Measurements from ENCODE around the gene KLHDC8A.

Gene KLHDC8A

GRCh38 chr1:205337481-205337880, 19.2 kb downstream of the KLHDC8A start:
- no peaks in the 10 kb centered on the region for H4K20me1 ChIP-seq (ENCODE audit: insufficient read depth, low read length)
- no peaks in the 10 kb centered on the region for H3K9me3 ChIP-seq (ENCODE audit: insufficient read depth, low read length)
- H3K9ac ChIP-seq (ENCODE audit: low read length) = no peak overlapping the region
- H3K79me2 ChIP-seq (ENCODE audit: low read length) = no peaks in the 10 kb centered on the region
- H2AFZ ChIP-seq (ENCODE audit: low read depth, low read length) = no peak overlapping the region
- peaks cover 25% of the 10 kb centered on the region for H3K4me1 ChIP-seq (ENCODE audit: low read length)
- no peak overlapping the region for H3K4me3 ChIP-seq (ENCODE audit: low read length)
- H3K36me3 ChIP-seq (replicated peaks; ENCODE audit: low read depth, low read length) = no peaks in the 10 kb centered on the region
- TF ChIP-seq CTCF (IDR thresholded peaks at IDR 0.05; ENCODE audit: low read depth, low read length) = no peak
- no peak for TF ChIP-seq EZH2phosphoT487 (IDR thresholded peaks at IDR 0.05; ENCODE audit: low read depth)
- H3K4me2 ChIP-seq (ENCODE audit: low read length) = no peak overlapping the region
- no peak overlapping the region for H3K27ac ChIP-seq (ENCODE audit: low read length)
- peaks cover 53% of the 10 kb centered on the region for H3K27me3 ChIP-seq (ENCODE audit: low read depth, low read length)

GRCh38 chr1:205335692-205336091, 21.0 kb downstream of the KLHDC8A start:
- H3K9ac ChIP-seq (ENCODE audit: low read length) = no peak overlapping the region
- H3K79me2 ChIP-seq (ENCODE audit: low read length) = no peaks in the 10 kb centered on the region
- no peaks in the 10 kb centered on the region for H3K36me3 ChIP-seq (replicated peaks; ENCODE audit: low read depth, low read length)
- TF ChIP-seq CTCF (IDR thresholded peaks at IDR 0.05; ENCODE audit: low read depth, low read length) = peak; percentile 100
- TF ChIP-seq EZH2phosphoT487 (IDR thresholded peaks at IDR 0.05; ENCODE audit: low read depth) = no peak
- no peaks in the 10 kb centered on the region for H3K9me3 ChIP-seq (ENCODE audit: insufficient read depth, low read length)
- H4K20me1 ChIP-seq (ENCODE audit: insufficient read depth, low read length) = no peaks in the 10 kb centered on the region
- H3K27me3 ChIP-seq (ENCODE audit: low read depth, low read length) = peaks cover 62% of the 10 kb centered on the region
- no peak overlapping the region for H2AFZ ChIP-seq (ENCODE audit: low read depth, low read length)
- H3K4me2 ChIP-seq (ENCODE audit: low read length) = no peak overlapping the region
- no peak overlapping the region for H3K4me3 ChIP-seq (ENCODE audit: low read length)
- H3K27ac ChIP-seq (ENCODE audit: low read length) = no peak overlapping the region
- H3K4me1 ChIP-seq (ENCODE audit: low read length) = peaks cover 21% of the 10 kb centered on the region

GRCh38 chr1:205332015-205332791, 24.5 kb downstream of the KLHDC8A start:
- H3K36me3 ChIP-seq (replicated peaks; ENCODE audit: low read depth, low read length) = no peaks in the 10 kb centered on the region
- no peaks in the 10 kb centered on the region for H3K9me3 ChIP-seq (ENCODE audit: insufficient read depth, low read length)
- no peaks in the 10 kb centered on the region for H3K79me2 ChIP-seq (ENCODE audit: low read length)
- no peak overlapping the region for H3K4me2 ChIP-seq (ENCODE audit: low read length)
- TF ChIP-seq CTCF (IDR thresholded peaks at IDR 0.05; ENCODE audit: low read depth, low read length) (no peak), EZH2phosphoT487 (IDR thresholded peaks at IDR 0.05; ENCODE audit: low read depth) (no peak)
- no peak overlapping the region for H2AFZ ChIP-seq (ENCODE audit: low read depth, low read length)
- no peak overlapping the region for H3K9ac ChIP-seq (ENCODE audit: low read length)
- no peak overlapping the region for H3K27ac ChIP-seq (ENCODE audit: low read length)
- peaks cover 72% of the 10 kb centered on the region for H3K27me3 ChIP-seq (ENCODE audit: low read depth, low read length)
- H3K4me1 ChIP-seq (ENCODE audit: low read length) = 0 out of 2 replicates have a peak, but pooled peaks cover 2% of the 10 kb centered on the region
- H4K20me1 ChIP-seq (ENCODE audit: insufficient read depth, low read length) = no peaks in the 10 kb centered on the region
- H3K4me3 ChIP-seq (ENCODE audit: low read length) = no peak overlapping the region

GRCh38 chr1:205330150-205330549, 26.6 kb downstream of the KLHDC8A start:
- peaks cover 71% of the 10 kb centered on the region for H3K27me3 ChIP-seq (ENCODE audit: low read depth, low read length)
- no peak overlapping the region for H3K27ac ChIP-seq (ENCODE audit: low read length)
- H3K4me3 ChIP-seq (ENCODE audit: low read length) = no peak overlapping the region
- H3K9ac ChIP-seq (ENCODE audit: low read length) = no peak overlapping the region
- H3K79me2 ChIP-seq (ENCODE audit: low read length) = no peaks in the 10 kb centered on the region
- H2AFZ ChIP-seq (ENCODE audit: low read depth, low read length) = no peak overlapping the region
- no peak overlapping the region for H3K4me2 ChIP-seq (ENCODE audit: low read length)
- H3K36me3 ChIP-seq (replicated peaks; ENCODE audit: low read depth, low read length) = no peaks in the 10 kb centered on the region
- H3K4me1 ChIP-seq (ENCODE audit: low read length) = peaks cover 6% of the 10 kb centered on the region
- no peak for TF ChIP-seq CTCF (IDR thresholded peaks at IDR 0.05; ENCODE audit: low read depth, low read length)
- TF ChIP-seq EZH2phosphoT487 (IDR thresholded peaks at IDR 0.05; ENCODE audit: low read depth) = no peak
- H3K9me3 ChIP-seq (ENCODE audit: insufficient read depth, low read length) = no peaks in the 10 kb centered on the region
- H4K20me1 ChIP-seq (ENCODE audit: insufficient read depth, low read length) = no peaks in the 10 kb centered on the region
